Stomach (tissue), 9 donors: ENCODE measurements around the gene GDF9. TPM values are rescaled to one million over a fixed set of nuclear protein-coding genes. Genes with fewer than 3 reads are reported as not detected.

Experiments
- DNase-seq, 2 donors: peaks; one replicate each; pipeline versions ENCODE4 v3.0.0 to v3.0.0-alpha.2; 2013 to 2019
- H3K27ac ChIP-seq, 5 donors: fragments of 200-600 bp in 4 of 5; sonication (generic) in 4 of 5; one replicate each; pipeline ENCODE4 v1.5.1; 2013 to 2019; ENCODE audit warnings: mild to moderate bottlenecking in 1 of 5, moderate library complexity in 1 of 5
- H3K27me3 ChIP-seq, 3 donors: fragments of 200-600 bp; sonication (generic); one replicate each; pipeline ENCODE4 v1.5.1; 2017 to 2019; ENCODE audit warnings: mixed run types in 1 of 3
- H3K36me3 ChIP-seq, 4 donors: fragments of 200-600 bp; sonication (generic); 1 replicate in 3 of 4; 2 replicates in 1 of 4; pipeline ENCODE4 v1.5.1; 2016 to 2019
- H3K4me1 ChIP-seq, 4 donors: fragments of 200-600 bp; sonication (generic); one replicate each; pipeline ENCODE4 v1.5.1; 2016 to 2019
- H3K4me3 ChIP-seq, 4 donors: fragments of 200-600 bp; sonication (generic) in 3 of 4; one replicate each; pipeline ENCODE4 v1.5.1; 2016 to 2019; ENCODE audit warnings: mild to moderate bottlenecking in 1 of 4
- H3K9me3 ChIP-seq, 4 donors: fragments of 200-600 bp; sonication (generic); one replicate each; pipeline ENCODE4 v1.5.1; 2016 to 2019
- EP300 ChIP-seq: sonication (generic); formaldehyde crosslinking; IDR thresholded peaks from one replicate; pipeline ENCODE4 v1.6.1; 2017; ENCODE audit warnings: antibody characterized with exemption
- POLR2A ChIP-seq, 4 donors: fragments of 450-650 bp; IDR thresholded peaks; one replicate each; pipeline ENCODE4 v1.6.1; 2016; ENCODE audit warnings: antibody characterized with exemption in 4 of 4, control low read depth in 2 of 4, mild to moderate bottlenecking in 1 of 4, moderate library complexity in 1 of 4
- POLR2AphosphoS5 ChIP-seq, 3 donors: sonication (generic); formaldehyde crosslinking; IDR thresholded peaks; one replicate each; pipeline ENCODE4 v1.6.1; 2016; ENCODE audit warnings: antibody characterized with exemption in 3 of 3
- WGBS, 5 donors: extraction: QIAGEN DNeasy Blood & Tissue Kit in 3 of 5; methylation state at CpG; one replicate each; pipeline versions ENCODE4 v1.1.5 to v1.1.7; 2013 to 2018; 5-methylcytosine and 5-hydroxymethylcytosine counted together
- intact Hi-C: fragments of 100-400 bp; cut with DNase I; formaldehyde crosslinking; loops from one replicate; pipeline ENCODE4 v1.15.1; 2023; ENCODE audit warnings: low total_unique reads
- polyA plus RNA-seq, 3 donors: library from polyadenylated mRNA; stranded (reverse); fragments of 200-250 nt; gene quantifications; one replicate each; pipeline ENCODE4 v1.2.3, GENCODE V29; 2013
- total RNA-seq, 5 donors: library from RNA; depleted of rRNA; stranded (reverse); fragments of >200 nt; gene quantifications; one replicate each; pipeline versions ENCODE4 v1.1.0 to v1.2.3, GENCODE V29; 2014 to 2016
- TF ChIP-seq, protein P1 (sequence below), 7 experiments: fragments of 450-650 bp in 4 of 7; fragments of 200-600 bp in 3 of 7; sonication (generic) in 3 of 7; IDR thresholded peaks; one replicate each; pipeline ENCODE4 v1.5.1; 2016 to 2019; ENCODE audit warnings: antibody characterized with exemption in 7 of 7, control low read depth in 2 of 7, mild to moderate bottlenecking in 1 of 7
- donor health status: healthy with polysubstance abuse.
- donor health status: Bipolar disorder and iron deficiency.
- donor health status: healthy.

GDF9 gene
- total and polyA plus RNA-seq, 8 donors: 0.25 to 4.4 (median 1.1) TPM; not detected in 4

GRCh38 chr5:132853323-132853722 lies 12.9 kb downstream of the GDF9 start:
- Histone ChIP-seq H3K4me1 (peaks cover 0 to 21% (median 14%) of the 10 kb centered on the region in 4 donors), H3K27ac (peak overlapping the region in 2 of 5 donors; percentile 18 to 52), H3K36me3 (no peaks in the 10 kb centered on the region), H3K9me3 (no peaks in the 10 kb centered on the region), H3K4me3 (no peak overlapping the region), H3K27me3 (no peaks in the 10 kb centered on the region)
- no peak for TF ChIP-seq EP300
- TF ChIP-seq POLR2AphosphoS5 (IDR thresholded peaks at IDR 0.05): peak in 1 of 3 donors; percentile 25
- 43 to 64% (median 61%) methylated on average over 3 of the region's 3 CpGs for WGBS, 5 donors
- DNase-seq: peak in 1 of 2 donors; percentile 39
- intact Hi-C loops: no loop called here

DNA sequence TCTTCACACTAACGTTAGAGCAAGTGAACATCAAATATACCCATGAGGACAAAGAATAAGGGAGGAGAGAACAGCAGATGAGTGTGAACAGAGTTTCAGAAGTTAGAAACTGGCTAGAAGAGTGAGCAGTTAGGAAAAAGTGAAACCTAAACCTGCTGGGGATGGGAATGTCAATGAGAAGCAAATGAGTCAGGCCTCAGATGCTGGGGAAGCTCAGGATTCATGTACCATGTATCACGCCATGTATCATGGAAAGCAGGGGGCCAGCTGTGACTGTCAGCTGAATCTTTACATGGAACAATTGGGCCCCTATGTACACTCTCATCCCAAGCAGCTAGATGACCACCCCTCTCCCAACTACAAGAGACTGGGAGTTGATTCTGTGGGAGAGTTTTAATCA lies 16.2 kb downstream of the GDF9 start:
- intact Hi-C loops: no loop called here
- peaks cover 0 to 21% (median 14%) of the 10 kb centered on the region in 4 donors for H3K4me1 ChIP-seq
- H3K36me3 ChIP-seq: no peaks in the 10 kb centered on the region
- no peaks in the 10 kb centered on the region for H3K27me3 ChIP-seq
- H3K4me3 ChIP-seq: no peak overlapping the region
- WGBS, 5 donors: 60 to 75% (median 68%) methylated on average over 2 of the region's 2 CpGs
- no peak for DNase-seq
- peak overlapping the region in 2 of 5 donors; percentile 16 to 47 for H3K27ac ChIP-seq
- no peaks in the 10 kb centered on the region for H3K9me3 ChIP-seq
- TF ChIP-seq, protein P1, sequence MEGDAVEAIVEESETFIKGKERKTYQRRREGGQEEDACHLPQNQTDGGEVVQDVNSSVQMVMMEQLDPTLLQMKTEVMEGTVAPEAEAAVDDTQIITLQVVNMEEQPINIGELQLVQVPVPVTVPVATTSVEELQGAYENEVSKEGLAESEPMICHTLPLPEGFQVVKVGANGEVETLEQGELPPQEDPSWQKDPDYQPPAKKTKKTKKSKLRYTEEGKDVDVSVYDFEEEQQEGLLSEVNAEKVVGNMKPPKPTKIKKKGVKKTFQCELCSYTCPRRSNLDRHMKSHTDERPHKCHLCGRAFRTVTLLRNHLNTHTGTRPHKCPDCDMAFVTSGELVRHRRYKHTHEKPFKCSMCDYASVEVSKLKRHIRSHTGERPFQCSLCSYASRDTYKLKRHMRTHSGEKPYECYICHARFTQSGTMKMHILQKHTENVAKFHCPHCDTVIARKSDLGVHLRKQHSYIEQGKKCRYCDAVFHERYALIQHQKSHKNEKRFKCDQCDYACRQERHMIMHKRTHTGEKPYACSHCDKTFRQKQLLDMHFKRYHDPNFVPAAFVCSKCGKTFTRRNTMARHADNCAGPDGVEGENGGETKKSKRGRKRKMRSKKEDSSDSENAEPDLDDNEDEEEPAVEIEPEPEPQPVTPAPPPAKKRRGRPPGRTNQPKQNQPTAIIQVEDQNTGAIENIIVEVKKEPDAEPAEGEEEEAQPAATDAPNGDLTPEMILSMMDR (IDR thresholded peaks at IDR 0.05): no peak

- whole genome bisulfite sequencing, 5 donors: 18 to 43% (median 28%) methylated on average over 1 of the region's 1 CpG
- DNase-seq: no peak
- H3K27me3 ChIP-seq: no peaks in the 10 kb centered on the region
- no peak for TF ChIP-seq POLR2A (IDR thresholded peaks at IDR 0.05)
- peak in 1 of 3 donors; percentile 64 for TF ChIP-seq POLR2AphosphoS5 (IDR thresholded peaks at IDR 0.05)
- peaks cover 0 to 21% (median 14%) of the 10 kb centered on the region in 4 donors for H3K4me1 ChIP-seq
- no peaks in the 10 kb centered on the region for H3K36me3 ChIP-seq
- H3K9me3 ChIP-seq: no peaks in the 10 kb centered on the region
- intact Hi-C loops: no loop called here
- H3K4me3 ChIP-seq: no peak overlapping the region
- peak overlapping the region in 1 of 5 donors; percentile 47 for H3K27ac ChIP-seq
Measured at GRCh38 chr5:132849347-132849746, 16.9 kb downstream of the GDF9 start.

DNA sequence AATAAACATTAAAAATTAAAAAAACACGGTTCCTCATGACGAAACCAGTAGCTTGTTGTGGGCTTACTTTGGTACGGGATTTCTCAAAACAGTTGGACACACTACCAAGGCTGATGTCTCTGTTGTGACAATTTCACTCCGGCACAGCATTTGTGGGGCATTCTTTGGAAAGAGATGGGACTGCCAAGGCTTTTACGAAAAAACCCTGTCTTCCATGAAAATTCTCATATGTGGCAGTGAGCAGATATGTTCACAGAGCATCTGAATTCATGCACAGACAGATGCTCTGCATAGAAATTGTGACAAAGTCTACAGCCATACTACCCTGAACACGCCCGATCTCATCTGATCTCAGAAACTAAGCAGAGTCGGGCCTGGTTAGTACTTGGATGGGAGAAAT lies 18.0 kb downstream of the GDF9 start:
- peaks cover 0 to 20% (median 7%) of the 10 kb centered on the region in 4 donors for H3K4me1 ChIP-seq
- no peaks in the 10 kb centered on the region for H3K9me3 ChIP-seq
- DNase-seq: no peak
- H3K36me3 ChIP-seq: no peaks in the 10 kb centered on the region
- intact Hi-C loops: no loop called here
- H3K4me3 ChIP-seq: no peak overlapping the region
- TF ChIP-seq POLR2A (IDR thresholded peaks at IDR 0.05) (no peak), POLR2AphosphoS5 (IDR thresholded peaks at IDR 0.05) (no peak), EP300 (no peak)
- TF ChIP-seq, protein P1 (IDR thresholded peaks at IDR 0.05): no peak
- WGBS, 5 donors: 91 to 97% (median 94%) methylated on average over 8 of the region's 8 CpGs
- H3K27ac ChIP-seq: no peak overlapping the region
- no peaks in the 10 kb centered on the region for H3K27me3 ChIP-seq

- Histone ChIP-seq H3K36me3 (no peaks in the 10 kb centered on the region), H3K27ac (peak overlapping the region in 1 of 5 donors; percentile 92), H3K4me3 (no peak overlapping the region), H3K4me1 (peaks cover 9 to 38% (median 24%) of the 10 kb centered on the region in 4 donors), H3K27me3 (no peaks in the 10 kb centered on the region), H3K9me3 (no peaks in the 10 kb centered on the region)
- intact Hi-C loops: no loop called here
- WGBS, 5 donors: 74 to 96% (median 90%) methylated on average over 4 of the region's 4 CpGs
- TF ChIP-seq POLR2AphosphoS5 (IDR thresholded peaks at IDR 0.05) (no peak), EP300 (no peak), POLR2A (IDR thresholded peaks at IDR 0.05) (no peak)
- TF ChIP-seq, protein P1 (IDR thresholded peaks at IDR 0.05): no peak
- no peak for DNase-seq
Measured at GRCh38 chr5:132841305-132841704, 25.0 kb downstream of the GDF9 start.
